ENCODE results near the gene TAP2. TPM values are rescaled to one million over a fixed set of nuclear protein-coding genes. Genes with fewer than 3 reads are reported as not detected.

The TAP2 gene
- total and polyA plus RNA-seq, 4 experiments from 2014 or later, result 11.0 to 112 (median 61.1) TPM

DNA sequence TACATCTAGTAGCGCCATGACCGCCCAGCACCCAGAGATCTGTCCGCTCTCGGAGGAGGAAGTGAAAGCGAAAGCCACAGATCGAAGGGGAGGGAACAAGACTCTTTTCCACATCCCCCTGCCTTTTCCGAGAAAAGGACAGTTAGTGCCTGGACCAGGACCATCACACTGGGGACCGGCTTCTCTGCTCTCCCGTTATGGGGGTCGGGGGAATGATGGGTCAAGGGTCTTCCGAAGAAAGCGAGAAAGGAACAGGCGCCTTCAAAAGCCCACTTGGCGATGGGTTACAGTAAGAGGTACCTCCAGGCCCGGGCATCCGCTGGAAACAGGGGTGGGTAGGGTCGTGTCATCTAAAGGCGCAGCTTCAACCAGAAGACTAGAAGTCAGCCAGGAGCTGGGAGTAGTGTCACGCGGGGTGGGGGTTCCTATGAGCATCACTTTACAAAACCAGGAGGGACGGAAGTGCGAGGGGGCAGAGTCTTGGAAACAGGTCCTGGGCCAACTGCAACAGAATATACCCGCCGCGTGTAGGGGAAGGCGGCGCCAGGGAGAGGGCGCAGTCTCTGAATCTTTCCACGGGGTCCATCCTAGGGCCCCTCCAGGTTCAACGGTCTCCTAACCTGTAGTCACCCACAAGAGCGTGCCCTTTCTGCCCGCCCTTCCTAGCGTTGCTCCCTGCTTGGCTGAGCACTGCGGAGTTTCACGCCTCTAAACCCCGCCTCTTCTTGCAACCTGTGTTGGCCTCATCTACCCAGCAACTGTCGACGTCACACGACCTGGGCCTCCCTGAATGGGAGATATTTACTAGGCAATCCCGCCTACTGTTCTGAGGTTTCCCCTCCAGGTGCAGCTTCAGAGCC lies 5.7 kb upstream of the TAP2 start, which contains the start of gene PSMB8:
Gene PSMB8, minus strand, starts transcription at position 69 of the 860 bp plus-strand sequence. Its CDS starts 51 bp downstream, at position 18.
- peak; percentile 97 to 100 (median 98) for DNase-seq
- H3K27me3 Mint-ChIP-seq, result no peaks in the 10 kb centered on the region
- peaks cover 81% of the 10 kb centered on the region for H3K4me1 ChIP-seq (ENCODE audit: insufficient read depth, low read length)
- ChIA-PET CTCF (ENCODE audit: partially characterized antibody) (interaction anchor here (1.0 to 11.2 kb wide), 11 partner anchors 11 to 141 kb away, joined by 3 to 480 read pairs (median 4); partner anchors contain the start of genes HLA-DMA, PSMB9 and TAP1), POLR2A (ENCODE audit: partially characterized antibody) (interaction anchor here (0.6 to 11.6 kb wide), 32 partner anchors 9 to 1490 kb away, joined by 3 to 1160 read pairs (median 8); partner anchors contain the start of genes B3GALT4, BAG6, BRD2 and DXO)
- peak within 1 kb of the TSS; percentile 99 for H3K27ac ChIP-seq (ENCODE audit: low read depth, low read length)
- peak within 1 kb of the TSS; percentile 99 to 100 (median 99) for H3K27ac Mint-ChIP-seq
- H3K9me3 Mint-ChIP-seq, result no peaks in the 10 kb centered on the region
- H3K27me3 ChIP-seq (ENCODE audit: insufficient read depth, low read length), result no peaks in the 10 kb centered on the region
- peaks cover 72 to 84% of the 10 kb centered on the region in 2 donors for H3K36me3 Mint-ChIP-seq
- peak within 1 kb of the TSS; percentile 94 to 100 (median 97) for H3K4me3 Mint-ChIP-seq
- intact Hi-C loops (cut with micrococcal nuclease), result loop anchor here (1.0 to 10.0 kb wide), 4 partner anchors 9 to 1189 kb away; partner anchors contain the start of genes APOM, BAG6 and TAP1
- peaks cover 54% of the 10 kb centered on the region for H3K36me3 ChIP-seq (ENCODE audit: insufficient read depth, low read length)
- H3K4me1 Mint-ChIP-seq, result peaks cover 61 to 98% (median 72%) of the 10 kb centered on the region in 4 donors
- H3K9me3 ChIP-seq (ENCODE audit: control insufficient read depth in 1 of 2, low read length in 2 of 2), result no peaks in the 10 kb centered on the region
- peak within 1 kb of the TSS; percentile 89 to 98 for H3K4me3 ChIP-seq (ENCODE audit: low read length in 2 of 2)

- no peaks in the 10 kb centered on the region for H3K9me3 Mint-ChIP-seq
These were observed 4.9 kb upstream of the TAP2 start for GRCh38 chr6:32843331-32843978.

DNA sequence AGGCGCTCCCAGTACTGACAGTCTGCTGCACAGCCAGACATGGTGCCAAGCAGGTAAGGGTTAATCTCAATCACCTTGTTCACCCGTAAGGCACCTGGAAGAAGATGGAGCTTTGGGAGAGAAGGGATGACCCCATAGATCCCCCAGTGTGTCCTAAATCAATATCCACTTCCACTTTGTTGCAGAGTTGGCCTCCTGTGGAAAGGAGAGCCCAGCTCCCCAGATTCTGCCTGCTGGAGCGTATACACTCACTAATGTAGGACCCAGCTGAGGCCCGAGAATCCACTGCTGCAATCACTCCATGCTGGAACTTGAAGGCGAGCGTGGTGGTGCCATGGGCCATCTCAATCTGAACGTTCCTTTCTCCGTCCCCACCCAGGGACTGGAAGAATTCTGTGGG lies 4.2 kb upstream of the TAP2 start:
- peak overlapping the region; percentile 89 to 98 for H3K4me3 ChIP-seq (ENCODE audit: low read length in 2 of 2)
- H3K36me3 Mint-ChIP-seq, result peaks cover 57 to 77% of the 10 kb centered on the region in 2 donors
- H3K9me3 ChIP-seq (ENCODE audit: control insufficient read depth in 1 of 2, low read length in 2 of 2), result no peaks in the 10 kb centered on the region
- no peaks in the 10 kb centered on the region for H3K27me3 Mint-ChIP-seq
- peaks cover 39% of the 10 kb centered on the region for H3K36me3 ChIP-seq (ENCODE audit: insufficient read depth, low read length)
- H3K27ac ChIP-seq (ENCODE audit: low read depth, low read length), result peak overlapping the region; percentile 99
- ChIA-PET CTCF (ENCODE audit: partially characterized antibody) (interaction anchor here (6.4 to 11.2 kb wide), 2 partner anchors 15 to 25 kb away, joined by 263 to 480 read pairs; partner anchors contain the start of genes PSMB9 and TAP1), POLR2A (ENCODE audit: partially characterized antibody) (interaction anchor here (1.0 to 11.6 kb wide), 5 partner anchors 8 to 131 kb away, joined by 3 to 1160 read pairs (median 270); partner anchors contain the start of genes BRD2, HLA-DMA, PSMB9 and TAP1)
- intact Hi-C loops (cut with micrococcal nuclease), result loop anchor here (10.0 kb wide), 1 partner anchor 1188 kb away; the partner anchor contains the start of genes APOM and BAG6
- no peak for DNase-seq
- no peaks in the 10 kb centered on the region for H3K27me3 ChIP-seq (ENCODE audit: insufficient read depth, low read length)
- peak overlapping the region; percentile 94 to 100 (median 97) for H3K4me3 Mint-ChIP-seq
- peak overlapping the region; percentile 99 to 100 (median 99) for H3K27ac Mint-ChIP-seq
- H3K4me1 Mint-ChIP-seq, result peaks cover 46 to 97% (median 60%) of the 10 kb centered on the region in 4 donors
- no peaks in the 10 kb centered on the region for H3K9me3 Mint-ChIP-seq
- H3K4me1 ChIP-seq (ENCODE audit: insufficient read depth, low read length), result peaks cover 73% of the 10 kb centered on the region

More at GRCh38 chr6:32843331-32843978, 4.9 kb upstream of the TAP2 start:
- ChIA-PET CTCF (ENCODE audit: partially characterized antibody) (interaction anchor here (1.0 to 11.2 kb wide), 5 partner anchors 14 to 128 kb away, joined by 3 to 480 read pairs (median 9); partner anchors contain the start of genes HLA-DMA, PSMB9 and TAP1), POLR2A (ENCODE audit: partially characterized antibody) (interaction anchor here (0.6 to 11.6 kb wide), 17 partner anchors 9 to 1489 kb away, joined by 3 to 1160 read pairs (median 12); partner anchors contain the start of genes BRD2, GPSM3, HLA-DMA and PSMB9)
- Mint-ChIP-seq H3K4me1 (peaks cover 54 to 98% (median 67%) of the 10 kb centered on the region in 4 donors), H3K27me3 (no peaks in the 10 kb centered on the region), H3K36me3 (peaks cover 65 to 82% of the 10 kb centered on the region in 2 donors), H3K4me3 (peak overlapping the region; percentile 94 to 100 (median 97)), H3K27ac (peak overlapping the region; percentile 99 to 100 (median 99))
- no peak for DNase-seq
- peak overlapping the region; percentile 89 to 98 for H3K4me3 ChIP-seq (ENCODE audit: low read length in 2 of 2)
- intact Hi-C loops (cut with micrococcal nuclease), result loop anchor here (10.0 kb wide), 1 partner anchor 1189 kb away; the partner anchor contains the start of genes APOM and BAG6
- H3K4me1 ChIP-seq (ENCODE audit: insufficient read depth, low read length), result peaks cover 78% of the 10 kb centered on the region
- no peaks in the 10 kb centered on the region for H3K9me3 ChIP-seq (ENCODE audit: control insufficient read depth in 1 of 2, low read length in 2 of 2)
- H3K27me3 ChIP-seq (ENCODE audit: insufficient read depth, low read length), result no peaks in the 10 kb centered on the region
- H3K36me3 ChIP-seq (ENCODE audit: insufficient read depth, low read length), result peaks cover 47% of the 10 kb centered on the region
- H3K27ac ChIP-seq (ENCODE audit: low read depth, low read length), result peak overlapping the region; percentile 99

DNA sequence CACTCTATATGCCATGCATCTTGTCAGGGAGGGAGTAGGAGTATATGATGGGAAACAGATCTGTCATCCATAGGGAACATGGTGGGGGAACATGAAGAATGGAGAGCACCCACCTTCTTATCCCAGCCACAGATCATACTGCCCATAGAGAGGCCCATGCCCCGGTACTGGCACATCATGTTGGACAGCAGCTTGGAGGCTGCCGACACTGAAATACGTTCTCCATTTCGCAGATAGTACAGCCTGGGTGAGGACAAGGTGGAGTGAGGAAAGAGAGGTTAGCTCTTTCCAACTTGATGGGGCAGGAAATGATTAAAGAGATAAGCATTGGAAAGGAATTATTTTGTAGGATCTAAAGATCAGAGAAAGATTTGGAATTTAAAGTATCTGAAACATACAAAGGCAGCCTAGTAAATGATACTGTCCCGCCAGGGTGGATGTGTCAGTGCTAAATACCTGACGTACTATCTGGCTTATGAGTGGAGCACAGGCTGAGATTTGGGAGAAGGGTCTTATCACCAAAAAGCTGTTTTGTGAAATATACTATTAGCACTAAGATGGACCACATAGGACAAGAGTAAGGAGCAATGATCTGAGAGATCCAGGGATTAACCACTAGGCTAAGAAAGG lies 3.6 kb upstream of the TAP2 start:
- Mint-ChIP-seq H3K4me1 (peaks cover 46 to 97% (median 60%) of the 10 kb centered on the region in 4 donors), H3K27me3 (no peaks in the 10 kb centered on the region), H3K4me3 (peak overlapping the region; percentile 94 to 100 (median 97)), H3K9me3 (no peaks in the 10 kb centered on the region), H3K36me3 (peaks cover 51 to 75% of the 10 kb centered on the region in 2 donors), H3K27ac (peak overlapping the region; percentile 93 to 100 (median 99))
- Histone ChIP-seq H3K27ac (ENCODE audit: low read depth, low read length) (peak overlapping the region; percentile 99), H3K4me1 (ENCODE audit: insufficient read depth, low read length) (peaks cover 73% of the 10 kb centered on the region), H3K9me3 (ENCODE audit: control insufficient read depth in 1 of 2, low read length in 2 of 2) (no peaks in the 10 kb centered on the region), H3K4me3 (ENCODE audit: low read length in 2 of 2) (peak overlapping the region; percentile 89 to 98), H3K27me3 (ENCODE audit: insufficient read depth, low read length) (no peaks in the 10 kb centered on the region), H3K36me3 (ENCODE audit: insufficient read depth, low read length) (peaks cover 34% of the 10 kb centered on the region)
- ChIA-PET POLR2A (ENCODE audit: partially characterized antibody) (interaction anchor here (1.0 to 11.6 kb wide), 6 partner anchors 8 to 142 kb away, joined by 3 to 1160 read pairs (median 172); partner anchors contain the start of genes BRD2, HLA-DMA, PSMB9 and TAP1), CTCF (ENCODE audit: partially characterized antibody) (interaction anchor here (6.4 to 11.2 kb wide), 2 partner anchors 15 to 26 kb away, joined by 263 to 480 read pairs; partner anchors contain the start of genes PSMB9 and TAP1)
- no peak for DNase-seq
- intact Hi-C loops (cut with micrococcal nuclease), result loop anchor here (10.0 kb wide), 1 partner anchor 1187 kb away; the partner anchor contains the start of genes APOM and BAG6

GRCh38 chr6:32840604-32841246 lies 2.2 kb upstream of the TAP2 start:
- POLR2A ChIA-PET (ENCODE audit: partially characterized antibody), result interaction anchor here (1.9 to 11.6 kb wide), 5 partner anchors 9 to 133 kb away, joined by 5 to 1160 read pairs (median 270); partner anchors contain the start of genes BRD2, HLA-DMA, PSMB9 and TAP1
- peaks cover 73% of the 10 kb centered on the region for H3K4me1 ChIP-seq (ENCODE audit: insufficient read depth, low read length)
- CTCF ChIA-PET (ENCODE audit: partially characterized antibody), result interaction anchor here (0.8 to 11.2 kb wide), 4 partner anchors 17 to 144 kb away, joined by 3 to 480 read pairs (median 146); partner anchors contain the start of genes PSMB9 and TAP1
- no peaks in the 10 kb centered on the region for H3K27me3 ChIP-seq (ENCODE audit: insufficient read depth, low read length)
- intact Hi-C loops (cut with micrococcal nuclease), result loop anchor here (10.0 kb wide), 1 partner anchor 1186 kb away; the partner anchor contains the start of genes APOM and BAG6
- H3K36me3 Mint-ChIP-seq, result peaks cover 50 to 76% of the 10 kb centered on the region in 2 donors
- peak overlapping the region in 1 of 2 donors; percentile 3 for H3K4me3 ChIP-seq (ENCODE audit: low read length in 2 of 2)
- H3K27me3 Mint-ChIP-seq, result no peaks in the 10 kb centered on the region
- peak; percentile 29 to 51 (median 32) for DNase-seq
- H3K9me3 ChIP-seq (ENCODE audit: control insufficient read depth in 1 of 2, low read length in 2 of 2), result no peaks in the 10 kb centered on the region
- H3K9me3 Mint-ChIP-seq, result no peaks in the 10 kb centered on the region
- H3K4me3 Mint-ChIP-seq, result peak overlapping the region; percentile 5 to 97 (median 74)
- H3K27ac Mint-ChIP-seq, result peak overlapping the region; percentile 93 to 100 (median 99)
- peaks cover 25% of the 10 kb centered on the region for H3K36me3 ChIP-seq (ENCODE audit: insufficient read depth, low read length)
- peak overlapping the region; percentile 99 for H3K27ac ChIP-seq (ENCODE audit: low read depth, low read length)
- peaks cover 51 to 97% (median 62%) of the 10 kb centered on the region in 4 donors for H3K4me1 Mint-ChIP-seq

Data from CD4-positive, alpha-beta memory T cell (primary cell).